ENCODE measurements around the gene COX17. TPM values are rescaled to one million over a fixed set of nuclear protein-coding genes. Genes with fewer than 3 reads are reported as not detected.

The COX17 gene
- polyA plus RNA-seq, 5 donors = 29.5 to 40.3 (median 31.7) TPM

DNA sequence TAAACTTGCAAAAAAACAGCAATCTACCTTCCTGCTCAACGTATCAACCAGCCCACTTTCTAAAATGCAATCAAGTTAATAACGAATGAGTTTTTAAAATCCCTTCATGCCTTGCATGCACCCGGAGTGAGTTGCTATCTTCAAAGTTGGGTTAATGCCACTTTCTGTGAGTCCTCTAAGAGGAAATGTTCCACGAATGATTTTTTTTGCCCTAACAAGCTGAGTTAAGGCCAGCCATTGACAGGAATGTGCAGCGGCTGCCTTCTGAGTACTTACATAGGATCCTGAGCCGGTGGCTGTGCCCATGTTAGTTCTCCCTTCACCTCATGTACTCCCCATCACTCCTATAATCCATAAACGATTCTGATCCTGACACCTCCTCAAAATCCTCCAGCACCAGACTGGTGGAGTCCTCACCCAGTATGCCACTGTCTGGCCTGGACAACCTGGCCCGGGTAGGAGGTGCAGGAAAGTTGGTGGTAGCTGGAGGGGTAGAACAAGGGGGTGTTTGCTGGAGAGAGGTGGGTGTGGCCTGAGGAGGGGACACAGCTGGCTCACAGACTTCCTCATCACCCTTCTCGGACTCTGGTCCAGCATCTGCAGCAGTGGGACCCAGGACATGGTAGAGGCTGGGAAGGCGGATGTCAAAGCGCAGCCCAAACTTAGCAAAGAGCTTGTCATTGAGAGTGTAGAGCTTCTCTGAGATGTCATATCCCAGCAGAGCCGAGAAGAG is 29.2 kb downstream of the COX17 start:
- DNase-seq = no peak

DNA sequence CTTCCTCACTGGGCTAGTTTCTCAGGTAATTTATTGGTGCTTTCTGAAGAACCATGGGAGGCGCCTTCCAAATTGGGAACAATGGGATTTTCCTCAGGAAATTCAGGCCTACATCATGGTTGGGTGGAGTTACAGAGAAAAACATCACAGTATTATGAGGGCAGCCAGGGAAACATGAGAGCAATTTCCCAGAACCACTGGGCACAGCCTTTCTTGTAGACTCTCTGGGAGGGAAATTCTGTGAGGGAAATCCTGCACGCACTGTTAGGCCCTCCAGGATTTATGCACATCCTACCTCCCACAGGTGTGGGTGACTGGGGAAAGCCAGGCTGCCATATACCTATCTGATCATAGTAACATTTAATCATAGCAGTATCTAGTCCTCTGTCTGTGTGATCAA is 30.0 kb downstream of the COX17 start:
- no peak for DNase-seq

DNA sequence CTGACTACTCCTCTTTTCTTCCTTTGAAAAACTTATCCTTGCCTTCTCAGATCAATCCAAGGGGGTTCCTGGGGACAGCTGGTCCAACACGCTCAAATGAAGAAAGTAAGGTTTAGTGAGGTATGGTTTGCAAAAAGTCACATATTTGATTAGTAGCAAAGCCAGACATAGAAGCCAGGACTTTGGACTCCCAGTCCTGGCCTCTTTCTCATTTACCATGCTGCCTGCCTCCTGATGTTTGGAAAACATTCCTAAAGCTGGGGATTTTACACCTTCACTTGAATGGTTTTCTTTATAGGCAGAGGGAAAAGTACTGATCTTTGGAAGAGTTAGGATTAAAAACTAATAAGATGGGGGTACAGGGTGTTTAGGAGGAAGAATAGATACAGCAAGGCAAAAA is 31.4 kb downstream of the COX17 start:
- no peak for DNase-seq

DNA sequence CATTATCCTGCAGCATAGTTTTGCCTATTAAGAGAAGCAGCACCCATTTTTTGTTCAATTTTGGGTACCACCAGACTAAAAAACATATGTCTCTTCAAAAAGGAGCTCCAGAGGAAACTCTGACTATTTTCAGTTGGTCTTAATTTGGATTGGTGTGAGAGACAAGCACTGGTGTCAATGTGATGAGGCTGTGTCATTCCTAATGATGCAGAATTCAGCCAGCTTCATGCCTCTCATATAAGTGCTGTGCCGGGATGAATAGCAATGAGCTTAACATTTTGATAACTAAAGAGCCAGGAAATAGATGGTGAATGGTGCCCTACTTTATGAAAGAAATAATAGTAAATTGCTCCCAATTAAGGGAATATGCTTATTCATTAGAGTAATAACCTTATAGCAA is 32.7 kb downstream of the COX17 start:
- no peak for DNase-seq

DNA sequence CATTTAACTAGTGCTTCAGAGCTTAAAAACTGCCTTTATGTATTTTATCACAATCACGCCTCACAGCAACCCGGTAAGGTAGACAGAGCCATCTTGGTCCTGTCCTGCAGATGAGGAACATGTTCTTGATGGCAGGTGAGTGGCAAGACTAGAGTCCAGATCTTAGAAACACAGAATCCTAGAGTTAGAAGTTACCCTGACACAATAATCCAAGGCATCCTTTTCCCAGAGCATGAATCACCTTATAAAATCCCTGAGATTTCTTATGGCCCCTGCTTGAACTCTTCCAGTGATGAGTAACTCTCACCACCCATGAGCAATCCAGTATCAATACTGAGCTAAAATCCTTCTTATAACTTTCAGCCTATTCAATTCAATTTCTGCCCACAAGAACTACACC is 33.7 kb downstream of the COX17 start:
- DNase-seq = no peak

DNA sequence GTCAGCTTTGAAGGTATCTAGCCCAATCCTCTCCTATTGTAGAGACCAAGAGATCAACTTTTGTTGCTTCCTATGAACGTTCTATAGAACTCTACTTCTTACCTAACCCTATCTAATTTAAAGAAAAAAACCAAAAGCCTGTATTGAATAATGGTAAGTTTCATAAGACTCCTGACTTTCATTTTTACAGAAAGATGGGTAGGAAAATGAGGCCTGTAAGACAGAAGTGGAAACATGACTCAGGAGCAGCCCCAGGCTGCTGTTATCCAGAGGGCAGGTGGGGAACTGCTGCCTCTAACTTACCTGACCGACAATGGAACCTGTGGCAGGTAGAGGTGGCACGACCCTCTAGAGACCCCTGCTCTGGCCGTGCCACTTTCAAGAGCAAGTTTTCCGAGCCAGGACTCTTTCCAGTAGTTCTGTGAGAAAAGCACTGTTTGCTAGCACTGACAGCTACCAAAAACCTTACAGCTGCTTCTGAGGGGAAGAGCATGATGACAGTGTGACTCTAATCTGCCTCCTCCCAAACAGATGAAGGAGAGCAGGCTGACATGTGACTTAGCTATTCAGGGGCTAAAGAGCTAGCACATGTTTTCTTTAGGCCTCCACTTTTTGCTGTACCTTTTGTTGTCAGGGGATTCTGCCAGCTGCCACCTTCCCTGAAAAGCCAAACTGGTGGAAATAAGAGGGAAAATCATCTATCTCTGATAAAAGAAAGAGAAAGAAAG is 34.3 kb downstream of the COX17 start:
- DNase-seq = peak in 1 of 2 donors; percentile 19

DNA sequence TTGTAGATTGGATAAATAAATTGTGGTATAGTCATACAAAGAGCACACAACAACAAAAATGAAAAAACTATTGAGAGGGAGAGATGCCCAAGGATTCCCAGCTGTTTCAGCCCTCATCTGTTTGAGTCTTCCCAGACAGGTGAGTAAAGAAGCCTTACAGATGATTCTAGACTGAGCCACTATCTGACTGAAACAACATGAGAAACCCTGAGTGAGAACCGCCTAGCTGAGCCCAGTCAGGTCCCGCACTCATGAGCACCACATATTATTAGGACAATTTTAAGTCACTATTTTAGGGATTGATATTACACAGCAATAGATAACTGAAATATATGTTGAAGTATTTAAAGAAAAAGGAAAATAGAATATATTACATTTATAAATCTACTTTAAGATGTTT is 35.8 kb downstream of the COX17 start:
- DNase-seq = no peak

DNA sequence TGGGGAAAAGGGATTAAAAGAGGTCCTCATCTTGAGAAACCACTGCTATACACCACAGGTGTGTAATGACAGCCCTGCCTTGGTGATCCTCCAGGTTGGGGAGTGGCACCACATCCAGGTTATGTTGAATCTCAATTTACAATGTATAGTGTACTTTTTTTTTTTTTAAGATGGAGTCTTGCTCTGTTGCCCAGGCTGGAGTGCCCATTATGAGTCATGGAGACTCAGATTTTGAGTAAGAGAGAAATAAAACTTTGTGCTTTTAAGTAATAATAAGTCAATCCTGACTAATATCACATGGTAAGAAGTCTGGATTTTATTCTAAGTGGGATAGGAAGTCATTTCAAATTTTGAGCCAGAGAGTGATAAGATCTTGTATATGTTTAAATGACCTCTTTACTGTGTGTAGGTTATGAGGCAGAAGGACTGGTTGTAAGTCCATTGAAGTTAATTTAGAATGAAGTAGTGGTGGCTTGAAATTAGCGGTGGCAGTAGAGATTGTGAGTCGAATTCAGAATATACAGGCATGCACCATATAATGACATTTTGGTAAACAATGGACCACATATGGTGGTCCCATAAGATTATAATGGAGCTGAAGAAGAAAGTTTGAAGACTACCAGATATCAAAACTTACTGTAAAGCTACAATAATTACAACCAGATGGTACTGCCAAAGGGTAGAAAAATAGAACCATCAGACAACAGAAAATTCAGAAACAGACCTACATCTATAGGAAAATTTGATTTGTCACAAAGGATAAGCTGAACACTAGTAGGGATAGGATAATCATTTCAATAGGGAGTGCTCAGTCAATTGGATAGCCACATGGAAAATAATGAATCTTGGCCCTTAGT is 37.5 kb downstream of the COX17 start:
- no peak for DNase-seq

DNA sequence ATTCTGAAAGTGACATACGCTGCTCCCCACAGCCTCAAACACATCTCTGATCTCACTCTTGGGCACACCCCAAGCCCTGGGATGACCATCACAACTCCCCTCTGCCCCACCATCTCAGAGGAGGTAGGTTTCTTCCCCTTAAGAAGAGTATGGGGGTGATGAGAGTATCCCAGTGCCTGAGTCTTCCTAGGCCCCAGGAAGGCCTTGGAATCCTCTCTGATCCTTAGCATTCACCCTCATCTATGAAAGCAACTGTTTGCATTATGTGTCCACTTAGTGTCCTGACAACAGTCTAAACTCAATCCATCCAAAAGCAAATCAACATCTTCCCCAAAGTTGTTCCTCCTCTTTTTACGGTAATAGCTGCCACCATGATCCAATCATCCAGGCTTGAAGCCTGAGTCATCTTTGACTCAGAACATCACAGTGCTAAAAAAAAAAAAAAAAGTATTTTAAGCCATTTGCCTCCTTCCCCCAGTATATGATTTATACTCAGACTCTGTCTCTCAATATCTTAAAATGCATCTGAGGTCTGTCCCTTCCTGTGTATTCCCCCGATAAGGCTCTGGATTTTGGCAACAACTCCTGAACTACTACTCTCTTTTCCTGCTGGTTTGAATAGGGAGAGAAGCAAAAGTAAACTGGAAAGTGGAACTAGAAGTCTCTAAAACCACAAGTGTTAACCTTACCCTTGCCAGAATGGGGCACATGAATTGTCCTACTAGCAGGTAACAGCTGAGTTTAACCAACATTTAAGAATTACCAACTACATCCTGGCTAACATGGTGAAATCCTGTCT is 39.3 kb downstream of the COX17 start:
- no peak for DNase-seq

DNA sequence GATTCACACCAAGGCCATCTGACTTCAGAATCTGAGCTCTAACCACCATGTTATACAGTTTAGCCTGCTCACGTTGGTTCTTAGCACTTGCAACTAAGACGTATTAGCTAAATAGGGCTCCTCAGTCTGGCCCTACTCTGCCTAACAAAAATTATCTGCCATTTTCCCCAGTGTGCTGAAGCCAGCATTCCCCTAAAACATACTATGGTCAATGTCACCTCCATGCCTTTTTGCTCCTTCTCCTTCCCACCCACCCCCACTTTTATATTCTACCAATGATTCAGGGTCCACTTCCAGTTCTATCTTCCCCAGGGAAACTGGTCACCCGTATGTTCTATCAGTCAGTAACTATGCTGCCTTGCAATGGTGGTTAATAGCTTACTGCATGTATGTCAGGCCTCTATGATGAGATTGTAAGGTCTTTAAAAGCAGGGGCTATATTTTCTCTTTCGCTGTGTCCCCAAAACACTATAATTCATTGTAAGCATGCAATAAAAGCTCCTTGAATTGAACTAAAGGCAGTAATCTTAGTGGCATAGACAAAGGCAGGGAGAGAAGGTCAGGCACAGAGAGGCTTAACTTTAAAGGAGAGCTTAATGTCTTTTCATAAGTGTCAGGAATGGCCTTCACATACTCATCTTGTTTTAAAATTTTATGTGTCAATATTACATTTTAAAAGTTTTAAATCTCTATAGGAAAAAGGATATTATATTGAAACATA is 40.2 kb downstream of the COX17 start:
- DNase-seq = no peak

DNA sequence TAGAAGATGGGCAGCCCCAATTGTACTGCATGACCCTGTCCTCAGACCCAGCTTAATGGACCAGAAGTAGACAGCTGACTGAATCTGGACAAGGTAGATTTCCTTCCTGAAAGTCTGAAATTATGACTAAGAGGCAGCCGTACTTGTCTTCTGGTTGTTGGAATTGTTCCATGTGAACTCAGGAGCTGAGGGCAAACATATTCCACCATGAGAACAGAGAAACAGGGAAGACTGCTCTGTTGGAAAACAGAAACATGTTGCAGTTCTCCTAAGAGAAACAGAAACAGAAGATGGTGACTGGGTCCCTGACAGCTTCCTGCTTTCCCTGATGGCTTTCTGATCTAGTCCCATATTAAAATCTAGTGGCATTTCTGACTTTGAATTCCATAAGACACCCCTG is 41.0 kb downstream of the COX17 start:
- DNase-seq = no peak

DNA sequence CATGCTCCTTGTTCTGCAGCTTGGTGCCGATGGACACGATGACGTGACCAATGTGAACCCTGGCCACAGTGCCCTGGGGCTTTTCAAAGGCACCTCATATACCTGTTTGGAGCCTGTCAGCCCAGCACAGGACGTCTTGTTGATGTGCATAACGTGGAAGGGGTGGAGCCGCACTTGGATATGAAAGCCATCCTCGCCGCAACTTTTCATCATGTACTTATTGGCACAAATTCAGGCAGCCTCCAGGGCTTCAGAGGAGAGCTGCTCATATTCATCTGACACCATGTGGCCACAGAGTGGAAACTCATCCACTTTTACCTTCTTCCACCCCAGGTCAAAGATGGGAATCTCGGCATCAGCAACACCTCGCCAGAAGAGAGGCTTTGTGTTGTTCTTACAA is 41.5 kb downstream of the COX17 start:
- DNase-seq = no peak

DNA sequence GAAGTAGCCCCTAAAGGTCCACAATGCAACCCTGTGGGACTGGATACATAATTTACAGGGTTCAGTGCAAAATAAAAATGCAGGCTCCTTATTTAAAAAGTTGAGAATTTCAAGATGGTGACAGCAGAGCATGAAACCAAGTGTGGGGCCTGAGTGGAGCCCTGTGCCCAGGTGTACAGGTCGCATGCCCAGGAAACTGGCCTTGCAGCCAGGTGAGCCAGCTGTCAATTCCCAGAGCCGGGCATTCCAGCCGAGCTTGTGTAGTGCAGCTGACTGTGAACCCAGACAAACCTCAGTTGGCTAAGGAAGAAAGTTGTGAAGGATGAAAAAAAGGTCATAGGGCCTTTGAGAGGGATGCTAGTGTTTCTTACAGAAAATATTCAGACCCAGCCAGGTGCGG is 44.4 kb downstream of the COX17 start:
- no peak for DNase-seq

DNA sequence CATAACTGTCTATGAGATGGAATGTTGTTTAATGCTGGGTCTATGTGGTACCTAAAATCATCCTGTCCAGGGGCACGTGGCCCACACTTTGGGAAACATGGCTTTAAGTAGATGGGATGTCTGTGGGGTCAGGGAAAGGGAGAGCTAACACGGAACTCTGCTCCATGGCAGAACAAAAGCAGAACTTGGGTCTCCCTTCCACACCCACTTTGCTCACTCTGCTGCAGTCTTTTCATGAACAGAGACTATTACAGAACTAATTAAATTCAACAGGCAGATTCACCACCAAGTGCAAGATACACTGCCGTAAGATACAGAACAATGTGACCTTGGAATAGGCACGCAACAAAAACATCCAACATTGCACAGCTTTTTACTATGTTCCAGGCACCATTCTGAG is 45.0 kb downstream of the COX17 start:
- DNase-seq = no peak

DNA sequence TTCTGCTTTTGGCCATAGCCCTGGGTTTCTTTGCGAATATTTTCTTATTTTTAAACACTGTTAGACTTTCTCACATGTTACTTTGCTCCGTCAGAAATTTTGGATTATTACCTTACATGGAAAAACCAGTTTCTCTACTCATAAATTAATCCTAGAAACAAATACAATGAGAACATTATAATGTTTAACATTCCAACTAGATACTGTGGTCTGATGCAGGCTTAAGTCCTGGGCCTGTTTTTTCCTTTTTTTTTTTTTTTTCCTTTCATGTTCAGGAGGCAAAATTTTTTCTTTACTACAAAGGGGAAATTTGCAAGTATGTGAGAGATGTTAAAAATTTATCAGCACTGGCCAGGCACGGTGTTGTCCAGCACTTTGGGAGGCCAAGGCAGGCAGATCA is 45.7 kb downstream of the COX17 start:
- DNase-seq = no peak

DNA sequence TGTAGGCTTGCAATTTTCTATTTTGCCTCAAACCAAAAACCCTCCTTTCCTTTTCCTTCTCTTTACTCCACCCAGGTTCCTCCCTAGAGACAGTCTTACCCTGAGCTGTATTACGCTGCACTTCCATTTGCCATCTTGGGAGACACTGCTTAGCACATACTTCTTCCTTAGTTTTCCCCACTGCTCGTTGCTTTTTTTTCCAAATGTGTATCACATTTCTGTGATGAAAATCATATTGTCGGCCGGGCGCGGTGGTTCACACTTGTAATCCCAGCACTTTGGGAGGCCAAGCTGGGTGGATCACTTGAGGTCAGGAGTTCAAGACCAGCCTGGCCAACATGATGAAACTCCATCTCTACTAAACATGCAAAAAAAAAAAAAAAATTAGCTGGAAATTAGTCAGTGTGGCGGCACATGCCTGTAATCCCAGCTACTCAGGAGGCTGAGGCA is 46.3 kb downstream of the COX17 start:
- DNase-seq = no peak

DNA sequence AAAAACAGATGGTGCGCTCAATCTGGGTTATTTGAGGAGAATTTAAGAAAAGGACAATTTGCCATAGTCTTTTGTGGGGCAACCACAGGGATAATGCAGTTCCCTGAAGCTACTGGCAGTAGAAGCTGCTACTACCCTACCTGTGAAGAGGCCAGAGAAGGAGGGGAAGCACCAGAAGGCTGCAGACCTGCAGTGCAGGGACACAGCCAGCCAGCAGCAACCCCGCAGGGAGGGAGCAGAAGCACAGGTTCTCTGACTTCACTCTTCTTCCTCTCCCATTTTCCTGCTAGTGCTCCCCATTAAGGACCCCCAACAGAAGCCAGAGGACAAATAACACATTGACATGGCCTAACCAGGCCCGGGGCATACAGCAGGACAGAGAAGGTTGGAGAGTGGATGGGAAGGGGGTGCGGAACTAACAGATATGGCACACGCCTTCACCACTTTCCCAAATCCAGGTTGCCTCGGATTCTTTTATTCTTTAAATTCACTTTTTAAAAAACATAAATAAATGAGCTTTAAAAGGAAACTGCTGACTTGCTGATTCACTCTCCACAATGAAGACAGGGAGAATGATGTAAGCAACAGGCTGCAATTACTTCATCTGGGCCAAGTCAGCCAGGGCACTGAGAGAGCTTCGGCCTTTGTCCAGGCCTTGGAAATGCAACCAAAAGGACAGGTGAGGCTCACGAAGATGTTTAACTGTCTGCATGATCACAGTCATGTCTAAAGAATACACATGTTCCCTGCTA is 46.9 kb downstream of the COX17 start:
- DNase-seq = no peak

DNA sequence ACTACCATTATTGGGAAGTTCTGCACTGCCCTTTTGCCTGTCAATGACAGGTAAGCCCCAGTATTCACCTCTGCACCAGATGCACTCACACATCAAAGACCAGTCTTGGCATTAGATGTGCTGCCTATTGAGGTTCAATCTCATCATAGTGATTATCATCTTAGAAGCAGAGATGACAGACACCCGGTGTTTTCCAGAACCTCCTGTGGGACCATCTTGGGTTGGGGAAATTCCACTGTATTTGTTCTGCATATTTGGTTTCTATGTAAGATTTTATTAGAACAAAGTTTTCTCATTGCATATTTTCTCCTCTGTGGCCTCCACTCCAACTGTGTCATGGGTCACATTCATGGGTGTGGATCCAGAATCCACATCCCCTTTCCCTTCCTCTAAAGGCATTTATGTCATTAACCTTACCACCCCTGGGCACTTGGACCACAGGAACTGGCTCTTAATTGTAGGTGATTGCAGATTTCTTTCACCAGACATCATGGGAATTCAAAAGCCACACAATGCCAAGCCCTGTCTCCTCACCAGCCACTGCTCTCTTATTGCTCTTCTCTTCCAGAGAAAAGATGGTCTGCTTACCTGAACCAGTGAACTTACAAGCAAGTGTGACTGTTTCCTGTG is 48.3 kb downstream of the COX17 start:
- no peak for DNase-seq

DNA sequence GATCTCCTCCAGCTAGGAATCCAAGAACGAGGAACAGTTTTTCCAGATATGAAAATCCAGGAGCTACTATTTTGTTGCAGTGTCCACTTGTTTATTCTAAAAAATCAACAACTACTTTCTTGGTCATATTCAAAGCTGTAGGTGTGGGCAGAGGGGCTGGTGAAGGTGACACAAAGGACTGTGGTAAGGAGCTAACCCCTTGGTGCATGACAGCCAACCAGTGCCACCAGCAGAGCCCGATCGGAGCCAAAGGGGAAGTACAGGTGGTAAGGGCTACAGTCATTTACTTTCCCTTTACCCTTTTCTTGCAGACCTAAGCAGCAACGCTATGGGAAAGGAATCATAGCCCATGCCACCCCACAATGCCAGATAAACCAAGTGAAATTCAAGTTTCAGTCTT is 48.8 kb downstream of the COX17 start:
- DNase-seq = no peak

DNA sequence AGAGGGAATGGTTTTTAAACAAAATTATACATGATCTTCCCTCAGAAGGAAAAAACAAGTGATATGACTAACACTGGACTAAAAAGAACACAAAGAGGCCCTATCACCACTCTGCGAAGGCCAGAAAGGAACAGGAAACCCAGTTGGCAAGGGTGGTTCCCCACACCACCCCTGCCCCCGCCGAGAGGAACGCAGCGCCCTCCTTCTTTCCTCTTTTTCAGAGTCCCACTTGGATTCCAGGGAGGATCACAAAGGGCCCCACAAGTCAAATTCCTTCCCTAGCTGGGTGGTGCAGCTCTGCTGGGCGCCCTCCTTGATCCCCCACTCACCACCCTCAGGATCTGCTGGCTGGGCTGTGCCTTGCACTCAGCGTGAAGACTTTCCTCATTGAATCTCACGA is 49.7 kb downstream of the COX17 start:
- no peak for DNase-seq

Data from right lung (tissue), 5 donors.